ENCODE data around the gene ANKRD31. TPM values are rescaled to one million over a fixed set of nuclear protein-coding genes. Genes with fewer than 3 reads are reported as not detected.
"Not testable (repeated sequence)": the region's sequence is repeated elsewhere in the genome, so short reads cannot be mapped to it uniquely, and the experiment has no call there.

ANKRD31 gene
- total and polyA plus RNA-seq, 8 donors = 0.09 to 0.75 (median 0.45) TPM

DNA sequence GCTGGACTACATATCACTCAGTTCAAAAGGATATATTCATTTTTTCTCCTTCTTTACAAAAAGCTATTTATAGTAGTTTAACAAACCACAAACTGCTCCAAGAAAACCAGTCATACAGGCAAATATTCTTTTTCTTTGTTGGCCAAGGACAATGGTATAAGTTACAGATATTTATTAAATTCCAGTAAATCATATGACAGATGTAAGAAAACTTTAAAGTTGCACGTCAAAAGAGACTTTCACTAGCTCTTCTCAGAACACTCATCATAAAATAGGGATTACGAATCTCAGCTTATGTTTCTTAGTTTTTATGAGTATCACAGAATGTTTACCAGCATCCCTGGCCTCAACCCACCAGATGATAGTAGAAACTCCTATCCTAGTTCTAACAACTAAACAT, 67.2 kb downstream of the ANKRD31 start:
- Histone ChIP-seq H3K27ac (no peak overlapping the region), H3K9me3 (peaks cover 0 to 5% of the 10 kb centered on the region in 2 donors), H3K27me3 (no peaks in the 10 kb centered on the region), H3K36me3 (no peaks in the 10 kb centered on the region), H3K4me1 (no peaks in the 10 kb centered on the region), H3K4me3 (no peak overlapping the region)
- intact Hi-C loops (cut with DNase I) = no loop called here
- no peak for DNase-seq
- TF ChIP-seq, protein P1, sequence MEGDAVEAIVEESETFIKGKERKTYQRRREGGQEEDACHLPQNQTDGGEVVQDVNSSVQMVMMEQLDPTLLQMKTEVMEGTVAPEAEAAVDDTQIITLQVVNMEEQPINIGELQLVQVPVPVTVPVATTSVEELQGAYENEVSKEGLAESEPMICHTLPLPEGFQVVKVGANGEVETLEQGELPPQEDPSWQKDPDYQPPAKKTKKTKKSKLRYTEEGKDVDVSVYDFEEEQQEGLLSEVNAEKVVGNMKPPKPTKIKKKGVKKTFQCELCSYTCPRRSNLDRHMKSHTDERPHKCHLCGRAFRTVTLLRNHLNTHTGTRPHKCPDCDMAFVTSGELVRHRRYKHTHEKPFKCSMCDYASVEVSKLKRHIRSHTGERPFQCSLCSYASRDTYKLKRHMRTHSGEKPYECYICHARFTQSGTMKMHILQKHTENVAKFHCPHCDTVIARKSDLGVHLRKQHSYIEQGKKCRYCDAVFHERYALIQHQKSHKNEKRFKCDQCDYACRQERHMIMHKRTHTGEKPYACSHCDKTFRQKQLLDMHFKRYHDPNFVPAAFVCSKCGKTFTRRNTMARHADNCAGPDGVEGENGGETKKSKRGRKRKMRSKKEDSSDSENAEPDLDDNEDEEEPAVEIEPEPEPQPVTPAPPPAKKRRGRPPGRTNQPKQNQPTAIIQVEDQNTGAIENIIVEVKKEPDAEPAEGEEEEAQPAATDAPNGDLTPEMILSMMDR (IDR thresholded peaks at IDR 0.05) = no peak
- ATAC-seq = no peak

DNA sequence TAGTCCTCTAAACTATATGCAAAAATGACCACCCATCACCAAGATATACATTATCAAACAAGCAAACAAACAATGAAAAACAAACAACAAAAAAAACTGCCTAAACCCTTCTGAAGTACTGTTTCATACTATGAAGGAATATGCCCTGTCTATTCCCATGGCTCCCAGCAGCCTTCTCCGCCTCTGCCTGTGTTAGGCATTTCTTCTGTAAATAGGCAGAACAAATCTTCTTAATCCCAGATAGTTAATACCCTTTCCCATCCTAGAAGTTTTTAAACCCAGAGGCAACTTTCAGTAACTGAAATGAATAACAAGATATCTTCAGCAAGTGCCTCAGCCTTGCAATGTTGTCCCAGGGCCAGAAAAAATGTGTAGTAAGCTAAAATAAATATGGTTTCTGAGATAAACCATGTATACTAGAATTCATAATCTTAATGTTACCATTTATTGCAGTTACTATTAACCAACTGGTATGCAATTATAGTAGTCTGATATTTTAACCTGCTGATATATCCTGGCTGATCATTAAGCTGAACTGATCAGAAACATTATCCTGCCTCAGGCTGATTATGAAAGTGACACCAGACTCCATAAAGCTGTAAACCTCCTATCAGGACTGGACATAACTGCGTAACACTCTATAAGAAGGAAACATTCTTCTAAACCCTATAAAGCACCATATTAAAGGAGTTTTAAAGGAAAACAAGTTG, 68.5 kb downstream of the ANKRD31 start:
- Histone ChIP-seq H3K9me3 (no peaks in the 10 kb centered on the region), H3K4me3 (no peak overlapping the region), H3K4me1 (no peaks in the 10 kb centered on the region), H3K27me3 (no peaks in the 10 kb centered on the region), H3K36me3 (no peaks in the 10 kb centered on the region), H3K27ac (no peak overlapping the region)
- intact Hi-C loops (cut with DNase I) = no loop called here
- TF ChIP-seq, protein P1 (IDR thresholded peaks at IDR 0.05) = no peak
- ATAC-seq = no peak
- no peak for DNase-seq

DNA sequence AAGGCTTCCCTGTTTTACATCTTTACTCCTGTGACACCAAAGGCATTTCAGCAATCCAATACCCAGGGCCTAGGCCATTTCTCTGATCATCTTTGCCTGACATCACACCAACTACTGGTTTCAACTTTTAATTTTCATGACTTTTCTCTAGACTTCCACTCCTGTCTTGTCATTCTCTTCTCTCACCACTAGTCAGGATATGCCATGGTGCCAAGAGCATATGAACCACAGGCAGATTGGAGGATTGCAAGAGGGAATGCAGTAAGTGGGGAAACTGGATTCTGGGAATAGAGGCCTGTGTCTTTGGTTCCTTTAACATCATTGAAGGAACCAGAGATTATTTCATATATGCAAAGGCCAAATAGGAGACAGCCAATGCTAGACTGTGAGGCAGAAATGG, 69.3 kb downstream of the ANKRD31 start:
- Histone ChIP-seq H3K27ac (no peak overlapping the region), H3K36me3 (no peaks in the 10 kb centered on the region), H3K4me3 (no peak overlapping the region), H3K27me3 (no peaks in the 10 kb centered on the region), H3K4me1 (no peaks in the 10 kb centered on the region), H3K9me3 (peaks cover 0 to 5% of the 10 kb centered on the region in 2 donors)
- ATAC-seq (no peak), DNase-seq (no peak)
- intact Hi-C loops (cut with DNase I) = no loop called here
- TF ChIP-seq, protein P1 (IDR thresholded peaks at IDR 0.05) = no peak

DNA sequence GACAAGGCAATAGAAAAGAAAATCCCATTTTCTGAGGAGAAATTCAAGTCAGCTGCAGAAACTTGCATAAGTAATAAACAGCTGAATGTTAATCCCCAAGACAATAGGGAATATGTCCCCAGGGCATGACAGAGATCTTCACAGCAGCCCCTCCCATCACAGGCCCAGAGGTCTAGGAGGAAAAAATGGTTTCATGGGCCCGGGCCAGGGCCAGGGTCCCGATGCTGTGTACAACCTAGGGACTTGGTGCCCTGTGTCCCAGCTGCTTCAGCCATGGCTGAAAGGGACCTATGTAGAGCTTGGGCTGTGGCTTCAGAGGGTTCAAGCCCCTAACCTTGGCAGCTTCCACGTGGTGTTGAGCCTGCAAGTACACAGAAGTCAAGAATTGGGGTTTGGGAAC, 75.2 kb downstream of the ANKRD31 start:
- not testable (repeated sequence) for H3K4me3 ChIP-seq, ATAC-seq, H3K27ac ChIP-seq

DNA sequence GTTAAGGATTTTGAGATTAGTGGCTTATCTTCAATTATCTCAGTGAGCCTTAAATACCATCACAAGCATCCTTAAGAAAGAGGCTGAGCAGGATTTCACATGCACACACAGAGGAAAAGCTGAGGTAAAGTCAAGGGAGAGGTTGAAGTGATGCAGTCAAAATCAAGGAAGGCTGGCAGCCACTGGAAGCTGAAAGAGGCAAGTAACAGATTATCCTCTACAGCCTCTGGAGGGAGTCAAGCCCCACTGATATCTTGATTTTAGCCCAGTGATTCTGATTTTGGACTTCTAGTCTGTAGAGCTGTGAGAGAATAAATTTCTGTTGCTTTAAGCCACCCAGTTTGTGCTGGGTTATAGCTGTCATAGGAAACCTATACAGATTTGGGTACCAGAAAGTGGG, 80.1 kb downstream of the ANKRD31 start:
- intact Hi-C loops (cut with DNase I) = no loop called here
- H3K36me3 ChIP-seq = no peaks in the 10 kb centered on the region
- no peak overlapping the region for H3K4me3 ChIP-seq
- H3K9me3 ChIP-seq = peaks cover 0 to 30% of the 10 kb centered on the region in 2 donors
- DNase-seq (peak in 1 of 4 donors; percentile 4), ATAC-seq (no peak)
- H3K4me1 ChIP-seq = no peaks in the 10 kb centered on the region
- H3K27me3 ChIP-seq = no peaks in the 10 kb centered on the region
- TF ChIP-seq, protein P1 (IDR thresholded peaks at IDR 0.05) = no peak
- H3K27ac ChIP-seq = no peak overlapping the region

More for the DNA sequence above, 75.2 kb downstream of the ANKRD31 start:
- H3K4me1 ChIP-seq; DNase-seq; intact Hi-C loops (cut with DNase I); H3K36me3 ChIP-seq; H3K27me3 ChIP-seq: not testable (repeated sequence)
- H3K9me3 ChIP-seq = peaks cover 0 to 43% of the 10 kb centered on the region in 2 donors

DNA sequence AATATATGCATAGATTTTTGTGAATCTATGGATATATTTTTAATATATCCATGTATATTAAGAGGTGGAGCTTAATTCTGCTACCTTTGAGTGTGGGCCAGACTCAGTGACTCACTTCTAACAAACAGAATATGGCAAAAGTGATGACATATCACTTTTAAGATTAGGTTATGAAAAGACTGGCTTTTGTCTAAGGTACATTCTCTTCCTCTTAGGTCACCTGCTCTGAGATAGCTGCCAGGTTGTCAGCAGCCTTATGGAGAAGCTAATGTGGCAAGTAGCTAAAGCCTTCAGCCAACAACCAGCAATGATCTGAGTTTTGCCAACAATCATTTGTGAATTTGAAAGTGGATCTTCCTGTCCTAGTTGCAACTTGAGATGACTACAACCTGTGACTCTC, 83.8 kb downstream of the ANKRD31 start:
- no peak overlapping the region for H3K4me3 ChIP-seq
- DNase-seq = no peak
- intact Hi-C loops (cut with DNase I) = no loop called here
- H3K36me3 ChIP-seq = no peaks in the 10 kb centered on the region
- no peak for ATAC-seq
- no peak overlapping the region for H3K27ac ChIP-seq
- TF ChIP-seq, protein P1 (IDR thresholded peaks at IDR 0.05) = no peak
- no peaks in the 10 kb centered on the region for H3K27me3 ChIP-seq
- no peaks in the 10 kb centered on the region for H3K9me3 ChIP-seq
- no peaks in the 10 kb centered on the region for H3K4me1 ChIP-seq
